MM.1S (cell line): Measurements from ENCODE around the gene CRTC3.
"Not testable (repeated sequence)": the region's sequence is repeated elsewhere in the genome, so short reads cannot be mapped to it uniquely, and the experiment has no call there.

Experiments
- CTCF ChIP-seq: fragments of 300-600 bp; sonication (generic); IDR thresholded peaks from 2 replicates; pipeline ENCODE4 v1.5.1; 2016; ENCODE audit warnings: antibody characterized with exemption, low read length, mixed read lengths
- EZH2phosphoT487 ChIP-seq: fragments of 300-600 bp; sonication (generic); IDR thresholded peaks from 2 replicates; pipeline ENCODE4 v1.6.1; 2018; ENCODE audit warnings: antibody characterized with exemption, low read length

DNA sequence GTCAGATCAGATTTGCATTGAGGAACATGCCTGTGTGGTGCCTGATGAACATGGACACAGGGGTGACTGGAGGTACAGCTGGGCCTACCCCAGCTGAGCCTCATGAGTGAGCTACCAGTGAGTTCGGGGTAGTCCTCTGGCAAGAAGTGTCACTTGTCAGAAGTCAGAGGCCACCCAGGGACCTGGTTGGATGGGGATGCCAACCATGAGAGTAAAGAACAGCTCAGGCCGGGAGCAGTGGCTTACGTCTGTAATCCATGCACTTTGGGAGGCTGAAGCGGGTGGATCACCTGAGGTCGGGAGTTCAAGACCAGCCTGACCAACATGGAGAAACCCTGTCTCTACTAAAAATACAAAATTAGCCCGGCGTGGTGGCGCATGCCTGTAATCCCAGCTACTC lies 140.9 kb downstream of the CRTC3 start:
- not testable (repeated sequence) for TF ChIP-seq CTCF, EZH2phosphoT487
